Loucy (cell line): ENCODE results near the gene UBE2O.
"Not testable (repeated sequence)": the region's sequence is repeated elsewhere in the genome, so short reads cannot be mapped to it uniquely, and the experiment has no call there.

Experiments
- EZH2phosphoT487 ChIP-seq: fragments of 200-600 bp; IDR thresholded peaks from 2 replicates; pipeline ENCODE4 v1.6.1; 2018; ENCODE audit warnings: antibody characterized with exemption, mild to moderate bottlenecking, moderate library complexity, borderline replicate concordance
- TF ChIP-seq, protein P1 (sequence below): fragments of 200-600 bp; sonication (generic); conservative IDR thresholded peaks from 2 replicates; pipeline ENCODE4 v1.5.1; 2014; ENCODE audit warnings: mild to moderate bottlenecking, antibody characterized with exemption, low read length

DNA sequence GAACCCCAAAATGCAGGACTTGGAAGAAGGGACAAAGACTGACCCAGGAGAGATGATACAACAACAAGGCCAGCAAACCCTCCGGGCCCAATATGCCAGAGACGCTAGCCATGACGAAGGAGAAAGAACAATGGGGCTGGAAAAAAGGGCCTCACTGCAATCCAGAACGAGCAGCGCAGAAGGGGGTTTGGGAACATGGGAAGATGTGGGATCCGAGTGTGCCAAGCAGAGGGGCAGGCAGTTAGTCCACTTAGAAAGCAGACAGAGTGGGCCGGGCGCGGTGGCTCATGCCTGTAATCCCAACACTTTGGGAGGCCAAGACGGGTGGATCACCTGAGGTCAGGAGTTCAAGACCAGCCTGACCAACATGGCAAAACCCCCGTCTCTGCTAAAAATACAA is 106.0 kb downstream of the UBE2O start:
- TF ChIP-seq, protein P1, sequence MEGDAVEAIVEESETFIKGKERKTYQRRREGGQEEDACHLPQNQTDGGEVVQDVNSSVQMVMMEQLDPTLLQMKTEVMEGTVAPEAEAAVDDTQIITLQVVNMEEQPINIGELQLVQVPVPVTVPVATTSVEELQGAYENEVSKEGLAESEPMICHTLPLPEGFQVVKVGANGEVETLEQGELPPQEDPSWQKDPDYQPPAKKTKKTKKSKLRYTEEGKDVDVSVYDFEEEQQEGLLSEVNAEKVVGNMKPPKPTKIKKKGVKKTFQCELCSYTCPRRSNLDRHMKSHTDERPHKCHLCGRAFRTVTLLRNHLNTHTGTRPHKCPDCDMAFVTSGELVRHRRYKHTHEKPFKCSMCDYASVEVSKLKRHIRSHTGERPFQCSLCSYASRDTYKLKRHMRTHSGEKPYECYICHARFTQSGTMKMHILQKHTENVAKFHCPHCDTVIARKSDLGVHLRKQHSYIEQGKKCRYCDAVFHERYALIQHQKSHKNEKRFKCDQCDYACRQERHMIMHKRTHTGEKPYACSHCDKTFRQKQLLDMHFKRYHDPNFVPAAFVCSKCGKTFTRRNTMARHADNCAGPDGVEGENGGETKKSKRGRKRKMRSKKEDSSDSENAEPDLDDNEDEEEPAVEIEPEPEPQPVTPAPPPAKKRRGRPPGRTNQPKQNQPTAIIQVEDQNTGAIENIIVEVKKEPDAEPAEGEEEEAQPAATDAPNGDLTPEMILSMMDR = not testable (repeated sequence)
- not testable (repeated sequence) for TF ChIP-seq EZH2phosphoT487
